ENCODE measurements around the gene CYB561. TPM values are rescaled to one million over a fixed set of nuclear protein-coding genes. Genes with fewer than 3 reads are reported as not detected.

CYB561 gene
- total and polyA plus RNA-seq, 2 experiments from 2014 or later: 13.7 to 30.9 TPM

DNA sequence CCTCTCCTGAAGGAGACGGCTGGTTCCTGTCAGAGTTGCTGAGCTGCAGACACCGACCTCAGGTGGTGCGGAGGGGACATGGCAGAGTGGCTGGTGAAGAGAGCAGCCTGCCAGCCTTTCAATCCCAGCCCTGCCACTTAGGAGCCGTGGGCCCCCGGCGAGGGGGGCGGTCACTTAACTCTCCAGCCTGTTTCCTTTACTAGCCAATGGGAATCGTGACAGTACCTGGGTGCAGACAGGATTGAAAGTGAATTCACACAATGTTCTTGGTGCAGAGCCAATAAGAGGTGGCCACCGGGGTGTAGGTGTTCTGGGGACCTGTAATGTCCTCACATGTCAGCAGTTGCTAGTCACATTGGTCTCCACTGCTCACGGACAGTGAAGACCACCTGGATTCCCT lies 44.2 kb upstream of the CYB561 start:
- no peak overlapping the region for H3K27ac Mint-ChIP-seq
- H3K27me3 ChIP-seq (ENCODE audit: insufficient read depth): no peaks in the 10 kb centered on the region
- H3K4me2 ChIP-seq: no peak overlapping the region
- H3K4me1 ChIP-seq (ENCODE audit: insufficient read depth): no peaks in the 10 kb centered on the region
- H4K20me1 ChIP-seq (replicated peaks; ENCODE audit: insufficient read depth): no peaks in the 10 kb centered on the region
- no peaks in the 10 kb centered on the region for H3F3A ChIP-seq (replicated peaks; ENCODE audit: low read depth)
- peaks cover 4% of the 10 kb centered on the region; the same call in 1 of the 3 replicates for H3K4me1 Mint-ChIP-seq
- no peak overlapping the region for H2AFZ ChIP-seq
- DNase-seq (ENCODE audit: low spot score) (peak; percentile 34), ATAC-seq (peak; percentile 79)
- no peaks in the 10 kb centered on the region for H3K79me2 ChIP-seq (replicated peaks; ENCODE audit: insufficient read depth)
- H3K27me3 Mint-ChIP-seq (ENCODE audit: insufficient read depth, low read depth, poor library complexity): peaks cover 2% of the 10 kb centered on the region
- H3K4me3 Mint-ChIP-seq: no peak overlapping the region
- TF ChIP-seq, protein P1, sequence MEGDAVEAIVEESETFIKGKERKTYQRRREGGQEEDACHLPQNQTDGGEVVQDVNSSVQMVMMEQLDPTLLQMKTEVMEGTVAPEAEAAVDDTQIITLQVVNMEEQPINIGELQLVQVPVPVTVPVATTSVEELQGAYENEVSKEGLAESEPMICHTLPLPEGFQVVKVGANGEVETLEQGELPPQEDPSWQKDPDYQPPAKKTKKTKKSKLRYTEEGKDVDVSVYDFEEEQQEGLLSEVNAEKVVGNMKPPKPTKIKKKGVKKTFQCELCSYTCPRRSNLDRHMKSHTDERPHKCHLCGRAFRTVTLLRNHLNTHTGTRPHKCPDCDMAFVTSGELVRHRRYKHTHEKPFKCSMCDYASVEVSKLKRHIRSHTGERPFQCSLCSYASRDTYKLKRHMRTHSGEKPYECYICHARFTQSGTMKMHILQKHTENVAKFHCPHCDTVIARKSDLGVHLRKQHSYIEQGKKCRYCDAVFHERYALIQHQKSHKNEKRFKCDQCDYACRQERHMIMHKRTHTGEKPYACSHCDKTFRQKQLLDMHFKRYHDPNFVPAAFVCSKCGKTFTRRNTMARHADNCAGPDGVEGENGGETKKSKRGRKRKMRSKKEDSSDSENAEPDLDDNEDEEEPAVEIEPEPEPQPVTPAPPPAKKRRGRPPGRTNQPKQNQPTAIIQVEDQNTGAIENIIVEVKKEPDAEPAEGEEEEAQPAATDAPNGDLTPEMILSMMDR (conservative IDR thresholded peaks at IDR 0.05; ENCODE audit: low read depth in 2 of 2): peak in 1 of 2 experiments; percentile 37; a peak in 3 of 4 replicates
- no peak for TF ChIP-seq EZH2 (IDR thresholded peaks at IDR 0.05; ENCODE audit: low read depth, unreplicated experiment)
- H3K9me2 ChIP-seq (ENCODE audit: insufficient read depth): no peaks in the 10 kb centered on the region
- no peak overlapping the region for H3K27ac ChIP-seq (ENCODE audit: low read depth)
- no peaks in the 10 kb centered on the region for H3K9me3 Mint-ChIP-seq
- no peak overlapping the region for H3K4me3 ChIP-seq
- H3K36me3 ChIP-seq (ENCODE audit: insufficient read depth): no peaks in the 10 kb centered on the region
- no peaks in the 10 kb centered on the region; the same call in 2 of the 3 replicates for H3K36me3 Mint-ChIP-seq (ENCODE audit: low read depth)

DNA sequence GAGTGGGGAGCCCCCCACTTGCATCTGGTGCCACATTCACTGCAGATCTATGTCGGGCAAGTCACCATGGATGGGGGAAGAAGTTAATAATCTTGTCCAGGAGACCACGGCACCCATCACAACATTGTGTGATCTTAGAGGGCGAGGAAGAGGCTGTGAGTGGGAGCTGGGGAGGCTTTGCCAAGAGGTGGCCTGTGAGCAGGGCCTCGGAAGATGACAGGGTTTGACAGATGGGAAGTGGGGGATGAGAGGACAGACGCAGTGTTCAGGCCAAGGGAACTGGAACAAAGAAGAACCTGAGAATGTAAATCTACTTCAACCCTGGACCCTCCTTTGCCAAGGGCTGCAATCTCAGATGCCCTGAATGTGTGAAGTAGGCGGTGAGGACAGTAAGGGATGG lies 43.2 kb upstream of the CYB561 start:
- no peak overlapping the region for H3K4me2 ChIP-seq
- H3K27ac Mint-ChIP-seq: no peak overlapping the region
- no peaks in the 10 kb centered on the region for H4K20me1 ChIP-seq (replicated peaks; ENCODE audit: insufficient read depth)
- DNase-seq (ENCODE audit: low spot score) (no peak), ATAC-seq (no peak)
- H3K4me1 ChIP-seq (ENCODE audit: insufficient read depth): no peaks in the 10 kb centered on the region
- no peaks in the 10 kb centered on the region for H3K9me3 Mint-ChIP-seq
- H3K27ac ChIP-seq (ENCODE audit: low read depth): no peak overlapping the region
- no peaks in the 10 kb centered on the region for H3F3A ChIP-seq (replicated peaks; ENCODE audit: low read depth)
- no peaks in the 10 kb centered on the region; the same call in 2 of the 3 replicates for H3K36me3 Mint-ChIP-seq (ENCODE audit: low read depth)
- H3K4me3 ChIP-seq: no peak overlapping the region
- H3K27me3 ChIP-seq (ENCODE audit: insufficient read depth): no peaks in the 10 kb centered on the region
- no peaks in the 10 kb centered on the region for H3K36me3 ChIP-seq (ENCODE audit: insufficient read depth)
- H3K79me2 ChIP-seq (replicated peaks; ENCODE audit: insufficient read depth): no peaks in the 10 kb centered on the region
- peaks cover 4% of the 10 kb centered on the region; the same call in 1 of the 3 replicates for H3K4me1 Mint-ChIP-seq
- peaks cover 2% of the 10 kb centered on the region for H3K27me3 Mint-ChIP-seq (ENCODE audit: insufficient read depth, low read depth, poor library complexity)
- H3K4me3 Mint-ChIP-seq: no peak overlapping the region
- no peak overlapping the region for H2AFZ ChIP-seq
- H3K9me2 ChIP-seq (ENCODE audit: insufficient read depth): no peaks in the 10 kb centered on the region
- TF ChIP-seq POLR2AphosphoS5 (IDR thresholded peaks at IDR 0.05; ENCODE audit: low read depth) (no peak), CREB1 (CRISPR knock-in tag; IDR thresholded peaks at IDR 0.05; ENCODE audit: low read depth) (no peak), EZH2 (IDR thresholded peaks at IDR 0.05; ENCODE audit: low read depth, unreplicated experiment) (no peak), JUNB (IDR thresholded peaks at IDR 0.05; ENCODE audit: unreplicated experiment) (no peak), NANOG (IDR thresholded peaks at IDR 0.05; ENCODE audit: borderline replicate concordance) (no peak), ZNF114 (CRISPR knock-in tag; IDR thresholded peaks at IDR 0.05) (no peak), EZH2phosphoT487 (IDR thresholded peaks at IDR 0.05; ENCODE audit: unreplicated experiment) (no peak)
- TF ChIP-seq, protein P2, sequence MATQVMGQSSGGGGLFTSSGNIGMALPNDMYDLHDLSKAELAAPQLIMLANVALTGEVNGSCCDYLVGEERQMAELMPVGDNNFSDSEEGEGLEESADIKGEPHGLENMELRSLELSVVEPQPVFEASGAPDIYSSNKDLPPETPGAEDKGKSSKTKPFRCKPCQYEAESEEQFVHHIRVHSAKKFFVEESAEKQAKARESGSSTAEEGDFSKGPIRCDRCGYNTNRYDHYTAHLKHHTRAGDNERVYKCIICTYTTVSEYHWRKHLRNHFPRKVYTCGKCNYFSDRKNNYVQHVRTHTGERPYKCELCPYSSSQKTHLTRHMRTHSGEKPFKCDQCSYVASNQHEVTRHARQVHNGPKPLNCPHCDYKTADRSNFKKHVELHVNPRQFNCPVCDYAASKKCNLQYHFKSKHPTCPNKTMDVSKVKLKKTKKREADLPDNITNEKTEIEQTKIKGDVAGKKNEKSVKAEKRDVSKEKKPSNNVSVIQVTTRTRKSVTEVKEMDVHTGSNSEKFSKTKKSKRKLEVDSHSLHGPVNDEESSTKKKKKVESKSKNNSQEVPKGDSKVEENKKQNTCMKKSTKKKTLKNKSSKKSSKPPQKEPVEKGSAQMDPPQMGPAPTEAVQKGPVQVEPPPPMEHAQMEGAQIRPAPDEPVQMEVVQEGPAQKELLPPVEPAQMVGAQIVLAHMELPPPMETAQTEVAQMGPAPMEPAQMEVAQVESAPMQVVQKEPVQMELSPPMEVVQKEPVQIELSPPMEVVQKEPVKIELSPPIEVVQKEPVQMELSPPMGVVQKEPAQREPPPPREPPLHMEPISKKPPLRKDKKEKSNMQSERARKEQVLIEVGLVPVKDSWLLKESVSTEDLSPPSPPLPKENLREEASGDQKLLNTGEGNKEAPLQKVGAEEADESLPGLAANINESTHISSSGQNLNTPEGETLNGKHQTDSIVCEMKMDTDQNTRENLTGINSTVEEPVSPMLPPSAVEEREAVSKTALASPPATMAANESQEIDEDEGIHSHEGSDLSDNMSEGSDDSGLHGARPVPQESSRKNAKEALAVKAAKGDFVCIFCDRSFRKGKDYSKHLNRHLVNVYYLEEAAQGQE (IDR thresholded peaks at IDR 0.05; ENCODE audit: unreplicated experiment): no peak
- TF ChIP-seq, protein P3, sequence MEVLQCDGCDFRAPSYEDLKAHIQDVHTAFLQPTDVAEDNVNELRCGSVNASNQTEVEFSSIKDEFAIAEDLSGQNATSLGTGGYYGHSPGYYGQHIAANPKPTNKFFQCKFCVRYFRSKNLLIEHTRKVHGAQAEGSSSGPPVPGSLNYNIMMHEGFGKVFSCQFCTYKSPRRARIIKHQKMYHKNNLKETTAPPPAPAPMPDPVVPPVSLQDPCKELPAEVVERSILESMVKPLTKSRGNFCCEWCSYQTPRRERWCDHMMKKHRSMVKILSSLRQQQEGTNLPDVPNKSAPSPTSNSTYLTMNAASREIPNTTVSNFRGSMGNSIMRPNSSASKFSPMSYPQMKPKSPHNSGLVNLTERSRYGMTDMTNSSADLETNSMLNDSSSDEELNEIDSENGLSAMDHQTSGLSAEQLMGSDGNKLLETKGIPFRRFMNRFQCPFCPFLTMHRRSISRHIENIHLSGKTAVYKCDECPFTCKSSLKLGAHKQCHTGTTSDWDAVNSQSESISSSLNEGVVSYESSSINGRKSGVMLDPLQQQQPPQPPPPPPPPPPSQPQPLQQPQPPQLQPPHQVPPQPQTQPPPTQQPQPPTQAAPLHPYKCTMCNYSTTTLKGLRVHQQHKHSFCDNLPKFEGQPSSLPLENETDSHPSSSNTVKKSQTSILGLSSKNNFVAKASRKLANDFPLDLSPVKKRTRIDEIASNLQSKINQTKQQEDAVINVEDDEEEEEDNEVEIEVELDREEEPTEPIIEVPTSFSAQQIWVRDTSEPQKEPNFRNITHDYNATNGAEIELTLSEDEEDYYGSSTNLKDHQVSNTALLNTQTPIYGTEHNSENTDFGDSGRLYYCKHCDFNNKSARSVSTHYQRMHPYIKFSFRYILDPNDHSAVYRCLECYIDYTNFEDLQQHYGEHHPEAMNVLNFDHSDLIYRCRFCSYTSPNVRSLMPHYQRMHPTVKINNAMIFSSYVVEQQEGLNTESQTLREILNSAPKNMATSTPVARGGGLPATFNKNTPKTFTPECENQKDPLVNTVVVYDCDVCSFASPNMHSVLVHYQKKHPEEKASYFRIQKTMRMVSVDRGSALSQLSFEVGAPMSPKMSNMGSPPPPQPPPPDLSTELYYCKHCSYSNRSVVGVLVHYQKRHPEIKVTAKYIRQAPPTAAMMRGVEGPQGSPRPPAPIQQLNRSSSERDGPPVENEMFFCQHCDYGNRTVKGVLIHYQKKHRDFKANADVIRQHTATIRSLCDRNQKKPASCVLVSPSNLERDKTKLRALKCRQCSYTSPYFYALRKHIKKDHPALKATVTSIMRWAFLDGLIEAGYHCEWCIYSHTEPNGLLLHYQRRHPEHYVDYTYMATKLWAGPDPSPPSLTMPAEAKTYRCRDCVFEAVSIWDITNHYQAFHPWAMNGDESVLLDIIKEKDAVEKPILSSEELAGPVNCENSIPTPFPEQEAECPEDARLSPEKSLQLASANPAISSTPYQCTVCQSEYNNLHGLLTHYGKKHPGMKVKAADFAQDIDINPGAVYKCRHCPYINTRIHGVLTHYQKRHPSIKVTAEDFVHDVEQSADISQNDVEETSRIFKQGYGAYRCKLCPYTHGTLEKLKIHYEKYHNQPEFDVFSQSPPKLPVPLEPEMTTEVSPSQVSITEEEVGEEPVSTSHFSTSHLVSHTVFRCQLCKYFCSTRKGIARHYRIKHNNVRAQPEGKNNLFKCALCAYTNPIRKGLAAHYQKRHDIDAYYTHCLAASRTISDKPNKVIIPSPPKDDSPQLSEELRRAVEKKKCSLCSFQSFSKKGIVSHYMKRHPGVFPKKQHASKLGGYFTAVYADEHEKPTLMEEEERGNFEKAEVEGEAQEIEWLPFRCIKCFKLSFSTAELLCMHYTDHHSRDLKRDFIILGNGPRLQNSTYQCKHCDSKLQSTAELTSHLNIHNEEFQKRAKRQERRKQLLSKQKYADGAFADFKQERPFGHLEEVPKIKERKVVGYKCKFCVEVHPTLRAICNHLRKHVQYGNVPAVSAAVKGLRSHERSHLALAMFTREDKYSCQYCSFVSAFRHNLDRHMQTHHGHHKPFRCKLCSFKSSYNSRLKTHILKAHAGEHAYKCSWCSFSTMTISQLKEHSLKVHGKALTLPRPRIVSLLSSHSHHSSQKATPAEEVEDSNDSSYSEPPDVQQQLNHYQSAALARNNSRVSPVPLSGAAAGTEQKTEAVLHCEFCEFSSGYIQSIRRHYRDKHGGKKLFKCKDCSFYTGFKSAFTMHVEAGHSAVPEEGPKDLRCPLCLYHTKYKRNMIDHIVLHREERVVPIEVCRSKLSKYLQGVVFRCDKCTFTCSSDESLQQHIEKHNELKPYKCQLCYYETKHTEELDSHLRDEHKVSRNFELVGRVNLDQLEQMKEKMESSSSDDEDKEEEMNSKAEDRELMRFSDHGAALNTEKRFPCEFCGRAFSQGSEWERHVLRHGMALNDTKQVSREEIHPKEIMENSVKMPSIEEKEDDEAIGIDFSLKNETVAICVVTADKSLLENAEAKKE (CRISPR knock-in tag; IDR thresholded peaks at IDR 0.05): no peak

Data from GM23338 (cell line).